ENCODE measurements around the gene RNU5D-1. TPM values are rescaled to one million over a fixed set of nuclear protein-coding genes. Genes with fewer than 3 reads are reported as not detected.

Gene RNU5D-1
- total and polyA plus RNA-seq, 9 donors: not detected

DNA sequence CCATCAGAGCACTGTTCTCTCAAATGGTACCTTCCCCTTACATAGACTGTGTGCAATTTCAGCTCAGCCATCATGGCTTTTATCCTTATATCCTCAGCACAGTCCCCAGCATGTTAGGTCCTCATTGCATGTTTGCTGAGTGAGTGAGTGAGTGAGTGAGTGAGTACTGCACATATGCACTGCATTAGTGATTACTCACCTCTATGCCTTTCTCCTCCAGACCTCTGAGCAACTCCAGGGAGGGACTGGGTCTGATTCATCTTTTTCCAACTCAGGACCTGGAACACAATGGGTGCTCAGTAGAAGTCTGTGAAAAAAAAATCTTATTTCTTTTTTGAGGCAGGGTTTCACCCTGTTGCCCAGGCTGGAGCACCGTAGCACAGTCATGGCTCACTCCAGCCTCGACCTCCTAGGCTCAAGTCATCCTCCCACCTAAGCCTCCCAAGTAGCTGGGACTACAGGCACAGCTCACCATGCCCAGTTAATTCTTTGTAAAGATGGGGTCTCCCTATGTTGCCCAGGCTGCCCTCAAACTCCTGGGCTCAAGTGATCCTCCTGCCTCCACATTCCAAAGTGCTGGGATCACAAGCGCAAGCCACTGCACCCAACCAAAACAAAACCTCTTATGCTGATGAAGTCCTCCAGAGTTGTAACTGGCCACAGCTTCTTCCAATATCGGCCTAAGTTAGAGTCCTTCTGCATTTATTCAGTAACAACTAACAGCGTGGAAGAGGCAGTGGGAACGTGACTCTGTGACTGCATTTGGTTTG lies 23.7 kb downstream of the RNU5D-1 start:
- WGBS, 3 donors: 80 to 83% (median 82%) methylated on average over 6 of the region's 6 CpGs
- Histone ChIP-seq H3K36me3 (no peaks in the 10 kb centered on the region), H3K27ac (no peak overlapping the region), H3K4me3 (no peak overlapping the region), H3K9me3 (no peaks in the 10 kb centered on the region), H3K27me3 (no peaks in the 10 kb centered on the region), H3K4me1 (ENCODE audit: insufficient read depth) (no peaks in the 10 kb centered on the region)
- no peak for DNase-seq
- intact Hi-C loops (cut with DNase I): no loop called here
- no peak for TF ChIP-seq POLR2A (IDR thresholded peaks at IDR 0.05)
- TF ChIP-seq EP300 (IDR thresholded peaks at IDR 0.05): no peak
- TF ChIP-seq CTCF (IDR thresholded peaks at IDR 0.05): no peak

DNA sequence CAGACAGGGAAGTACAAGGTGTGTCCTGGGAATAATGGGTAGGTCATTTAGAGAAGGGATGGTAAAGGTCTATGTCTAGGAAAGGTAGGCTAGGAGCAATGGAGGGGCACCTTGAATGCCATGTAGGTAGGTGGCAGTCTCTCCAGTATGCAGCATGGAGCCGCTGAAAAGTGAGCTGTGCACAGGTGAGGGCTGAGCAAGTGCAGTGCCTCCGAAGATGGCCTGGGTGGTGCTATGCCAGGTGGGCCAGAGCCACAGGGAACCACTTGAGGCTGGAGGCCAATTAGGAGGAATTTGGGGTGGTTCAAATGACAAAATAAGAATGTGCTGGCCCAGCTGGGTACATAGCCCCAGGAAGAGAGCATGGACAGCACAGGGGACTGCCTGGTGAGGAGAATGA lies 25.0 kb downstream of the RNU5D-1 start:
- Histone ChIP-seq H3K27me3 (no peaks in the 10 kb centered on the region), H3K36me3 (no peaks in the 10 kb centered on the region), H3K9me3 (no peaks in the 10 kb centered on the region), H3K4me1 (ENCODE audit: insufficient read depth) (no peaks in the 10 kb centered on the region), H3K4me3 (no peak overlapping the region), H3K27ac (no peak overlapping the region)
- no peak for DNase-seq
- WGBS, 3 donors: 75 to 80% (median 78%) methylated on average over 2 of the region's 2 CpGs
- TF ChIP-seq CTCF (IDR thresholded peaks at IDR 0.05) (no peak), EP300 (IDR thresholded peaks at IDR 0.05) (no peak), POLR2A (IDR thresholded peaks at IDR 0.05) (no peak)
- intact Hi-C loops (cut with DNase I): no loop called here

GRCh38 chr1:44705470-44705869 lies 25.5 kb downstream of the RNU5D-1 start:
- Histone ChIP-seq H3K27me3 (no peaks in the 10 kb centered on the region), H3K4me3 (no peak overlapping the region), H3K36me3 (no peaks in the 10 kb centered on the region), H3K4me1 (ENCODE audit: insufficient read depth) (no peaks in the 10 kb centered on the region), H3K9me3 (no peaks in the 10 kb centered on the region), H3K27ac (no peak overlapping the region)
- WGBS, 3 donors: 75 to 83% (median 80%) methylated on average over 6 of the region's 6 CpGs
- TF ChIP-seq EP300 (IDR thresholded peaks at IDR 0.05) (no peak), CTCF (IDR thresholded peaks at IDR 0.05) (no peak), POLR2A (IDR thresholded peaks at IDR 0.05) (no peak)
- no peak for DNase-seq
- intact Hi-C loops (cut with DNase I): no loop called here

- no peak for DNase-seq
- 75 to 78% (median 77%) methylated on average over 7 of the region's 7 CpGs for WGBS, 3 donors
- no peaks in the 10 kb centered on the region for H3K9me3 ChIP-seq
- TF ChIP-seq EP300 (IDR thresholded peaks at IDR 0.05) (no peak), CTCF (IDR thresholded peaks at IDR 0.05) (no peak), POLR2A (IDR thresholded peaks at IDR 0.05) (no peak)
- H3K4me3 ChIP-seq: no peak overlapping the region
- H3K36me3 ChIP-seq: no peaks in the 10 kb centered on the region
- no peak overlapping the region for H3K27ac ChIP-seq
- no peaks in the 10 kb centered on the region for H3K27me3 ChIP-seq
- intact Hi-C loops (cut with DNase I): no loop called here
- H3K4me1 ChIP-seq (ENCODE audit: insufficient read depth): no peaks in the 10 kb centered on the region
Measured at GRCh38 chr1:44701141-44701573, 29.8 kb downstream of the RNU5D-1 start.

All from ovary (tissue), 9 donors.